GM18511 (cell line): ENCODE results near the gene CSNK1G1.
A peak's percentile ranks its signal among the peaks of the same experiment; 100 is the strongest.

Experiments used
- ATAC-seq: cut with Tn5 transposase; IDR thresholded peaks from one replicate; pipeline ENCODE4 v1.9.1; 2021; ENCODE audit warnings: mild to moderate bottlenecking, moderate library complexity; ENCODE audit not compliant: unreplicated experiment

CSNK1G1 gene

DNA sequence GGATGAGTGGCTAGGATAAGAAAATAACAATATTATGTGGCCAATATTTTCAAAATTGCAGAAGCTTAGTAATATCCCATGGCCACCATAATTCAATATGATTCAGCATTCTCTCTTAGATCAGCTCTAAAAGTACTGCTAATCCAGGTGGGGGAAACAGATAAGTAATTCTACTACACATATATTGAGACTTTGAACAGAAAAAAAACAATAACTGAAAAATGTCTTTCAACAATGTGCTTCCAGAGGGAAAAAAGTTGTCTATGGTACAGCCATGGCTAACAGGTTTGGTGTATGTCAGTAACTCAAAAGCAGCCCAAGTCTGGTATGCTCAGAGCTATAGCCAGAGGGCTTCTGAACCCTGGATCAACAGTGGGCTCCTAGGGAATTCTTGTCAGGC is 150.8 kb downstream of the CSNK1G1 start:
- no peak for ATAC-seq

DNA sequence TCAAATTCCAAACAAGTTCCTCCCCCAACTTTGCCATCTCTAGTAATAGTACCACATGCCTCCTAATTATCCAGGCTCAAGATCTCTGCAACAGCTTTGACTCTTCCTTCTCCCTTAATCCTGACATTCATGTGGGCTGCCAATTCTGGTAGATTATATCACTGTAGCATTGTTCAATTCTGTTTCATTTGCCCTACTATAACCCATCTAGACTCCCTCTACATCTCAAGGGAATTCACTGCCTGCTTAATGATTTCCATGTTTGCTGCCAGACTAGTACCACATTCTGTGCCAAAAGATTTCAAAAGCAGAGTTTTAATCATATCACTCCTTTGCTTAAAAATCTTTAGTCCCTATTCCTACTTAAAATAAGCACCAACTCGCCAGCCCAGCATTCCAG is 158.5 kb downstream of the CSNK1G1 start:
- no peak for ATAC-seq

GRCh38 chr15:64193971-64194370 is 162.0 kb downstream of the CSNK1G1 start:
- no peak for ATAC-seq

DNA sequence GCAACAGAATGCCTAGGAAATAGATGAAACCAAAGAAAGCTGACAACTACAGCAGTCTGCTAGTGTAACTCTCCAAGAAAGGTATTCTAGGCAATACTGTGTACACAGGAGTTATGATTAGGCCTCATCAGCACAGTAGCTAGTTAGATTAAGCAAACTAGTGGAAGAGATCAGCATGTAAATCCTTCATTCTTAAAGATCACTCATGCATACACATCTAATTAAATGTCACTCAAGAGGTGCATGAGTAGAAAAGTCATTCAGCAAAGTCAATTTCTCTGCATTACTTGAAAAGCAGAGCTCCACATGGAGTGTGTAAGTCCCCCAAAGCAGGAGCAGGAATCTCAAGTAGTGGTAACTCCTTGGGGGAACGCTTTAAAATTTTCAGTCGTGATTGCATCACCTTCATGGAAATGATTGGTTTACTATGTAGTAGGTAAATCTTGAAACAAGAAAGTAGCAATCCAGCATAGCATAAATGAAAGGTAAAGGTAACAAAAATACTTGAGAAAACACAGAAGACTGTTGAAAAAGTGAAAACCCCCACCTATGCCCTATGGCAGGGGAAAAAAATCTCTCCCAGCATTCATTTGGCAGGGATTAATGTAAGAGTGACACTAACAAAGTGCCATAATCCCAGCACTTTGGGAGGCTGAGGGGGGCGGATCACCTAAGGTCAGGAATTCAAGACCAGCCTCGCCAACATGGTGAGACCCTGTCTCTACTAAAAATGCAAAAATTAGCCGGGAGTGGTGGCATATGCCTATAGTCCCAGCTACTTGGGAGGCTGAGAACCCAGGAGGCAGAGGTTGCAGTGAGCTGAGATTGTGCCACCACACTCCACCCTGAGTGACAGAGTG is 163.8 kb downstream of the CSNK1G1 start:
- ATAC-seq, result no peak

GRCh38 chr15:64187396-64188191 is 168.4 kb downstream of the CSNK1G1 start:
- no peak for ATAC-seq

DNA sequence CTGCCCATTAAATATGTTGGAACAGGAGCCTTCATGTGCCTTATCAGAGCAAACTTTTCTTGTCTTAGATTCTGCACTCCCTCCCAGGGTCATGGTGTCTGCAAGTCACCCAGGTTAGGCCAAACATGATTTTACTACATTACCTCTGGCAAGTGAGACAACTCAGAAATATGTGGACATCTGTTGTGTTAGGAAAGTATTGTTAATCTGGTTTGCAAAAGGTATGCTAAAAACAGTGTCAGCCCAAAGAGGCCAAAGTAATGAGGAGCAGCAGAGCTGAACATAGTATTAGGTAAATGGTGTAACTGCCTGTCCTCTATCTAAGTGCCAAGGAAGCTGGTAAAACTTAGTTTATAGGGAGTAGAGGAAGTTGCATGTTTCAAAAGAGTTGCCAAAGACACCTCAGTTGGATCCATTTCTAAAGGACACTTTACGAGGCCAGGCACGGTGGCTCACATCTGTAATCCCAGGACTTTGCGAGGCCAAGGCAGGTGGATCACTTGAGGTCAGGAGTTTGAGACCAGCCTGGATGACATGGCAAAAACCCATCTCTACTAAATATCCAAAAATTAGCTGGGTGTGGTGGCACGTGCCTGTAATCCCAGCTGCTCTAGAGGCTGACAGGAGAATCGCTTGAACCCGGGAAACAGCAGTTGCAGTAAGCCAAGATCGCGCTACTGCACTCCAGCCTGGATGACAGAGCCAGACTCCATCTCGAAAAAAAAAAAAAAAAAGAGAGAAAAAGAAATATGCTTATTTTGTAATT is 170.6 kb downstream of the CSNK1G1 start:
- ATAC-seq, result no peak

GRCh38 chr15:64182859-64183370 is 173.1 kb downstream of the CSNK1G1 start:
- ATAC-seq, result no peak

DNA sequence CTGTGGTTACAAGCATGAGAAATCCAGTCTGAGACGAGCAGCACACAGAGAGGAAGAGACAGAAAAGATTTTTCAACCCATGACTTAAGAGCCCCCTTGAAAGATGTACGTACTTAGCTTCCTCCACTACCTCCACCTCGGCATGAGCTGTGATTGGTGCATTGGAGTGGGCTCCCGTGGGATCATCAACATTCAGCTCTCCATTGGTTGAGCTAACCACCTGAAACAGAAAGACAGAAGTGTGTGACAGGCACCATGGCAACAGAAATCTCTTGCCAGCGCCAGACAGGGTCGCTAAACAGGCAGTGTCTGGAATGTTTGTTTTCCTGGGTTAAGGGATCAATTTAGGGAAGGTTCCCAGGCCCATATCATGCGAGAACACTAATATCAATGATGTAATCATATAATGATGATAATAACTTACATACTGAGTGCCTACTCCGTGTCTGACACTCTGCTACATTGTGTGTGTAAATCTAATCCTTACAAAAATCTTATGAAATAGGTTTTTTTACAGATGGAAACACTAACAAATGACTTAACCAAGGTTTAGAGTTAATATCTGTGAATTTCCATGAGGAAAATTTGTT is 175.6 kb downstream of the CSNK1G1 start:
- peak; percentile 58 for ATAC-seq

DNA sequence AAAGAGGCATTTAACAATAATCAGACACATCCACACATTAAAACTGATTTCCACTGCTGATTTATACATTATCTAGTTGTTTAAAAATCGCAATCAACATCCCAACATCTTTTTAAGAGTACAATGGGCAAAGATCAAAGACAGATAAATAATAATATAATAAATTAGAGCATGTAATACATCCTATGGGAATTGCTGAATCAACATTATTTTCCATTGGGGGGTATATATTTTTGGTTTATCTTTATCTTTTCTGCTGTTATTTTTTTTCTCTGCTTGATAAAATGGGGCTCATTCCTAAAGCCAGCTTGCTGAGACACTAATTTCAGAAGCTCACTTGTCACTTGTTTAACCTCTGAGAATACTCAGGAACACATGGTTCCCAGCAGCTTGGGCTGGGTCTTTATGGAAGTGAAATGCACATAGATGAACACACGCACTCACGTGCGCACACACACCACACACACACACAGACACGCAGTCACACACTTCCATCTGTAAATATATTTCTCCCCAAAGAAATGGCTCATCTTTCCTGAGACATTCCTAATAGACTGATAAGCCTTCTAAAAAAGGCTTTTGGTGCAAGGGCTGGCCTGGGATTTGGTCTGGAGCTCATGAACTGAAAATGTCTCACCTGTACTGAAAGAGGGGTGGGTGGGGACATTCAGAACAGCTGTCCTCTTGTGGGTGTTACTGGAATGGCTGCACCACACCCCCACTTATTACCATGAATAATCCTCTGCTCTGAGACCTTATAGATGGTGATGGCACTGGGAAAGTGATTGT is 189.7 kb downstream of the CSNK1G1 start:
- no peak for ATAC-seq

GRCh38 chr15:64164436-64164835 is 191.5 kb downstream of the CSNK1G1 start:
- no peak for ATAC-seq

- ATAC-seq, result peak; percentile 15
Observed at GRCh38 chr15:64163659-64164362, 192.2 kb downstream of the CSNK1G1 start.

GRCh38 chr15:64162869-64163658 is 192.9 kb downstream of the CSNK1G1 start, which contains the start of gene PPIB:
Gene PPIB (minus strand): TSS chr15:64163022. CDS start chr15:64162986, 36 bp downstream.
- peak; percentile 93 for ATAC-seq

GRCh38 chr15:64162478-64162868 is 193.5 kb downstream of the CSNK1G1 start:
- peak; percentile 25 for ATAC-seq

DNA sequence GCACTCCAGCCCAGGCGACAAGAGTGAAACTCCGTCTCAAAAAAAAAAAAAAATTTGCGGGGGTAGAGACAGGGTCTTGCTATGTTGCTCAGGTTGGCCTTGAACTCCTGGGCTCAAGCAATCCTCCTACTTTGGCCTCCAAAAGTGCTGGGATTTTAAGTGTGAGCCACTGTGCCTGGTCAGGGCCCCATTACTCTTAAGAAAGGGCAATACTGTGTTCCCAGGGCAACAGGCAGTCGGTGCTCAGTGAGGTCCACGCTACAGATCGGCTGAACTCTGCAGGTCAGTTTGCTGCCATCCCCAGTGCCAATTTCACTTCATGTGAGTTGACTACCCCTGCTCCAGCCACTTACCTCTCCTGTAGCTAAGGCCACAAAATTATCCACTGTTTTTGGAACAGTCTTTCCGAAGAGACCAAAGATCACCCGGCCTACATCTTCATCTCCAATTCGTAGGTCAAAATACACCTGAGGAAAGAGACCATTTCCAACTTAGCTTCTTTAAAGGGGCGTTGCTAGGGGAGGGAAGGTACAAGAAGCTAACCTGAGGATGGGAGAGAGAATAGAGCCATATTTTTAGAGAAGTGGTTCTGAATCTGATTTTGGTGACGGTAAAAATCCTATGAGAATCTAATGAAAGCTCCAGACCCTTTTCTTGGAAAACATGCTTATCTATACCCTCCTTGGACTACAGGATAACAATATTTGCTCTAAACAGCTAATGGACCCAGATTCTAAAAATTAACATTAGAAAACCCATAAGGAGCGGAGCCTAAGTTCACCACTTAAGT is 194.1 kb downstream of the CSNK1G1 start:
- no peak for ATAC-seq

DNA sequence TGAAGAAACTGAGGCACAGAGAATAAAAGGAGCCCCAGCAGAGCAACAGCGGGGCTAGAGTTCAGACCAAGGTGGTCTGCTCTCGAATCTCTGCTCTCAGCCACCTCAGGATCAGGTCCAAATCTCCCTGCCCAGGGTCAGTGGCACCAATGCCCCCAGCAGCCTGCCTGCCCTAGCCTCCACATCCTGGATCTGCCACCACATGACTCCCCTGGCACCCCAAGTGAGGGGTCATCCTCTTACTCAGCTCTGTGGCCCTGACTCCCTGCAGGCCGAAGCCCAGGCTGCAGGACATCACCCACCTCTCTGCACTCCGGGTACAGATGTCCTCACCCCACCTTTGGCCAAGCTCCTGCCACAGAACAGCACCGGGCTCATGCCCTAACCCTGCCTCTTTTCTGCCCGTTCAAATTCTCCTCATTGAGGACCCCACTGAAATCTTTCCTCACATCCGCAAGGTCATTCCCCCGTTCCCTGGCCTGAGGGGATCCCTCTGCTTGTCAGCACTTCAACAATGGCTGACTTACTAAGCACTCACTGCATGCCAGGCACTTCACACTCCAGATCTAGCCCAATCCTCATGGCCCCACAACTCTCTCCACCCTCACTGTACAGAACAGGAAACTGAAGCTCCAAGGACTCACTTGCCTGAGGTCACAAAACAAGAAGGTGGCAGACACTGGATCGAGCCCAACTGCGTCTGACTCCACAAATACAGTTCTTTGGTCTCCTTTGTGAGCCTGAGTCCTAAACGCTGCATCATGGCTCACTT is 197.4 kb downstream of the CSNK1G1 start:
- no peak for ATAC-seq

GRCh38 chr15:64157599-64158125 is 198.3 kb downstream of the CSNK1G1 start:
- no peak for ATAC-seq
